Measurements from ENCODE around the gene ARL2.
"Not testable (repeated sequence)": the region's sequence is repeated elsewhere in the genome, so short reads cannot be mapped to it uniquely, and the experiment has no call there.

ARL2 gene

DNA sequence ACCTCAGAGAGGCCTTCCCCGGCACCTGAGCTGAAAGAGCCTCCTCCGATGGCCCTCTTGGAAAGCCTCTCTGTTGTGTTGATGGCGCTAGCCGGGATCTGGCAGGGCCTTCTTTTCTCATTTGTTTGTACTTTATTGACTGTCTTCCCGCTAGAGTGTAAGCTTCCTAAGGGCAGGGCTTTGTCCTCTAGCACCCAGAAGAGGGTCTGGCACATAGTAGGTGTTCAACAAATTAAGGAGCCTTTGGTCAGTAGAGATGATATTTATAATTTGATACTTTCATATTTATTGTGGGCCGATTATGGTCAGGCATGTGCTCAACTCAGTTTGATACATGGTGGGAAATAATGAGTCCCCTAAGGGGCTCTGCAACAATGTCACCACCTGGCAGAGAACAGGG lies 4.0 kb downstream of the ARL2 start:
- ATAC-seq (ENCODE audit: low read depth) (no peak), DNase-seq (ENCODE audit: low spot score) (no peak)
- Histone ChIP-seq H3K27me3 (ENCODE audit: insufficient read depth, poor library complexity, severe bottlenecking) (no peaks in the 10 kb centered on the region), H3K4me1 (ENCODE audit: insufficient read depth, poor library complexity, severe bottlenecking) (peaks cover 5% of the 10 kb centered on the region), H3K36me3 (ENCODE audit: low read depth) (peaks cover 17% of the 10 kb centered on the region), H3K9me3 (ENCODE audit: severe bottlenecking) (no peaks in the 10 kb centered on the region), H3K4me3 (ENCODE audit: severe bottlenecking) (no peak overlapping the region), H3K27ac (ENCODE audit: poor library complexity, severe bottlenecking) (no peak overlapping the region)
- TF ChIP-seq CTCF (IDR thresholded peaks at IDR 0.05; ENCODE audit: poor library complexity, severe bottlenecking), result no peak

- no peak for ATAC-seq (ENCODE audit: low read depth)
- no peak for DNase-seq (ENCODE audit: low spot score)
- no peak overlapping the region for H3K27ac ChIP-seq (ENCODE audit: poor library complexity, severe bottlenecking)
- H3K27me3 ChIP-seq (ENCODE audit: insufficient read depth, poor library complexity, severe bottlenecking), result no peaks in the 10 kb centered on the region
- H3K36me3 ChIP-seq (ENCODE audit: low read depth), result peaks cover 17% of the 10 kb centered on the region
- no peak for TF ChIP-seq CTCF (IDR thresholded peaks at IDR 0.05; ENCODE audit: poor library complexity, severe bottlenecking)
- no peaks in the 10 kb centered on the region for H3K9me3 ChIP-seq (ENCODE audit: severe bottlenecking)
- no peak overlapping the region for H3K4me3 ChIP-seq (ENCODE audit: severe bottlenecking)
- H3K4me1 ChIP-seq (ENCODE audit: insufficient read depth, poor library complexity, severe bottlenecking), result peaks cover 5% of the 10 kb centered on the region
These were observed 5.9 kb downstream of the ARL2 start for GRCh38 chr11:65019824-65020223.

GRCh38 chr11:65021003-65021402 lies 7.0 kb downstream of the ARL2 start:
- TF ChIP-seq CTCF (IDR thresholded peaks at IDR 0.05; ENCODE audit: poor library complexity, severe bottlenecking), result no peak
- no peaks in the 10 kb centered on the region for H3K9me3 ChIP-seq (ENCODE audit: severe bottlenecking)
- peaks cover 17% of the 10 kb centered on the region for H3K36me3 ChIP-seq (ENCODE audit: low read depth)
- H3K27ac ChIP-seq (ENCODE audit: poor library complexity, severe bottlenecking), result no peak overlapping the region
- no peak overlapping the region for H3K4me3 ChIP-seq (ENCODE audit: severe bottlenecking)
- no peak for DNase-seq (ENCODE audit: low spot score)
- no peak for ATAC-seq (ENCODE audit: low read depth)
- H3K27me3 ChIP-seq (ENCODE audit: insufficient read depth, poor library complexity, severe bottlenecking), result no peaks in the 10 kb centered on the region
- H3K4me1 ChIP-seq (ENCODE audit: insufficient read depth, poor library complexity, severe bottlenecking), result no peaks in the 10 kb centered on the region

- Histone ChIP-seq H3K9me3 (ENCODE audit: severe bottlenecking) (no peaks in the 10 kb centered on the region), H3K4me3 (ENCODE audit: severe bottlenecking) (no peak overlapping the region), H3K36me3 (ENCODE audit: low read depth) (peaks cover 17% of the 10 kb centered on the region), H3K27ac (ENCODE audit: poor library complexity, severe bottlenecking) (no peak overlapping the region), H3K4me1 (ENCODE audit: insufficient read depth, poor library complexity, severe bottlenecking) (no peaks in the 10 kb centered on the region), H3K27me3 (ENCODE audit: insufficient read depth, poor library complexity, severe bottlenecking) (no peaks in the 10 kb centered on the region)
- ATAC-seq (ENCODE audit: low read depth), result no peak; the same call in 2 of the 3 replicates
- DNase-seq (ENCODE audit: low spot score), result no peak
- no peak for TF ChIP-seq CTCF (IDR thresholded peaks at IDR 0.05; ENCODE audit: poor library complexity, severe bottlenecking)
These were observed 7.5 kb downstream of the ARL2 start for GRCh38 chr11:65021509-65021908.

DNA sequence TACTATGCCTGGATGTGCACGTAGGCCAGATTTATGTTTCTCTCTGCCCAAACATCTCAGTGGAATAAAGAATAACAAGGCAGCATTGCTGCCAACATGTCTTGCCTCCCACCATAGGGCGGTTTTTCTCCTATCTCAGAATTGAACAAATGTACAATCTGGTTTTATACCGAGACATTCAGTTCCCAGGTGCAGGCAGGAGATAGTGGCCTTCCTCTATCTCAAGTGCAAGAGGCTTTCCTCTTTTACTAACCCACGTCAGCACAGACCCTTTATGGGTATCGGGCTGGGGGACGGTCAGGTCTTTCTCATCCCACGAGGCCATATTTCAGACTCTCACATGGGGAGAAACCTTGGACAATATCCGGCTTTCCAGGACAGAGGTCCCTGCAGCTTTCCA lies 9.5 kb downstream of the ARL2 start:
- H3K4me3 ChIP-seq (ENCODE audit: severe bottlenecking); H3K9me3 ChIP-seq (ENCODE audit: severe bottlenecking); H3K4me1 ChIP-seq (ENCODE audit: insufficient read depth, poor library complexity, severe bottlenecking); H3K27ac ChIP-seq (ENCODE audit: poor library complexity, severe bottlenecking); H3K36me3 ChIP-seq (ENCODE audit: low read depth); H3K27me3 ChIP-seq (ENCODE audit: insufficient read depth, poor library complexity, severe bottlenecking); DNase-seq (ENCODE audit: low spot score); ATAC-seq (ENCODE audit: low read depth): not testable (repeated sequence)

All from RWPE2 (cell line).